ENCODE measurements around the gene ASCC1. TPM values are rescaled to one million over a fixed set of nuclear protein-coding genes. Genes with fewer than 3 reads are reported as not detected.
"Not testable (repeated sequence)": the region's sequence is repeated elsewhere in the genome, so short reads cannot be mapped to it uniquely, and the experiment has no call there.

ASCC1 gene
- total and polyA plus RNA-seq, 2 of the 4 experiments (the other 2 are of a cell fraction): 15.9 to 21.0 TPM

DNA sequence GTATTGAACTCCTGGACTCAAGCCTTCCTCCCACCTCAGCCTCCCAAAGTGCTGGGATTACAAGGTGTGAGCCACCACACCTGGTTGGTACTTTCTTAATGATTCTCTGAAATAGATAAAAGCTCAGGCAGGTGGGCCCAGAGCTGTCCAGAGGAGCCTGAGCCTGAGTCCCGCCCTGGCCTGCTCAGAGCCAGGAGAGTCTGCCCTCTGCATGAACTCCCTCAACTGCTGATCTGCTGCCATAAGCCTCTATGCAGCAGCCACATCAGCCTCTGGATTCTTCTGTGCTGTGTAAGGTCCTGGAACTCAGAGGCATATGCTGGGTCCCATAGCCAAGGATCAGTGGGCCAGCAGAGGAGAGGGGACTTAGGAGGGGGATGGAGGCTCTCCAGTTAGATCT lies 34.6 kb upstream of the ASCC1 start:
- Histone ChIP-seq H4K20me1 (ENCODE audit: insufficient read depth, low read length) (no peaks in the 10 kb centered on the region), H3K27me3 (ENCODE audit: control insufficient read depth, insufficient read depth, low read length) (no peaks in the 10 kb centered on the region), H2BK5ac (ENCODE audit: low read depth, low read length, poor library complexity, severe bottlenecking) (no peak overlapping the region), H2BK20ac (ENCODE audit: low read depth, low read length) (peak overlapping the region; percentile 5; the same call in 1 of the 2 replicates), H4K91ac (ENCODE audit: insufficient read depth, low read depth, low read length) (no peak overlapping the region), H3K36me3 (ENCODE audit: control insufficient read depth, insufficient read depth, low read length) (no peaks in the 10 kb centered on the region), H4K5ac (ENCODE audit: low read depth, low read length) (no peak overlapping the region), H3K18ac (ENCODE audit: low read depth, low read length) (no peak overlapping the region), H2BK15ac (ENCODE audit: low read depth, low read length) (no peak overlapping the region), H3K4me1 (ENCODE audit: control insufficient read depth, insufficient read depth, low read length) (peaks cover 15% of the 10 kb centered on the region), H3K4me3 (ENCODE audit: insufficient read depth, low read depth, low read length) (no peak overlapping the region), H3K14ac (replicated peaks; ENCODE audit: low read depth, low read length) (0 out of 2 replicates have a peak overlapping the region, but pooled peaks have one; percentile 45), H2AK5ac (ENCODE audit: low read depth, low read length) (no peak overlapping the region), H3K23ac (ENCODE audit: low read depth, low read length) (no peak overlapping the region), H3K79me1 (ENCODE audit: low read depth in 1 of 2, low read length in 2 of 2) (no peaks in the 10 kb centered on the region; a peak in 1 of 4 replicates), H3K9me1 (ENCODE audit: insufficient read depth, low read length) (peaks cover 4% of the 10 kb centered on the region), H2BK120ac (ENCODE audit: low read depth, low read length) (no peak overlapping the region), H3K56ac (ENCODE audit: extremely low read depth, insufficient read depth, low read length) (no peak overlapping the region), H2AK9ac (replicated peaks; ENCODE audit: low read depth, low read length, poor library complexity) (no peak overlapping the region), H3K4ac (ENCODE audit: low read depth, low read length) (0 out of 2 replicates have a peak overlapping the region, but pooled peaks have one; percentile 35), H3K9me3 (ENCODE audit: control insufficient read depth, insufficient read depth, low read length) (no peaks in the 10 kb centered on the region), H2AFZ (replicated peaks; ENCODE audit: low read length, poor library complexity) (no peak overlapping the region), H3K27ac (ENCODE audit: insufficient read depth, low read length) (no peak overlapping the region), H4K8ac (ENCODE audit: low read depth in 2 of 2, low read length in 2 of 2) (no peak overlapping the region), H3K4me2 (ENCODE audit: low read depth, low read length) (no peak overlapping the region), H3K9ac (ENCODE audit: low read depth, low read length) (no peak overlapping the region)
- BruUV-seq (replicated peaks): no TSS peak
- POLR2A ChIA-PET (ENCODE audit: unreplicated experiment): no interaction called here
- dilution Hi-C loops (cut with HindIII; ENCODE audit: low sequenced_read_pairs, unreplicated experiment): no loop called here
- ATAC-seq (ENCODE audit: low read depth) (peak; percentile 76), DNase-seq (peak; percentile 82)
- CTCF ChIA-PET: no interaction called here
- in situ Hi-C loops (cut with MboI; ENCODE audit: low sequenced_read_pairs): no loop called here
- TF ChIP-seq SMC3 (IDR thresholded peaks at IDR 0.05; ENCODE audit: low read depth, low read length) (no peak), RFX5 (IDR thresholded peaks at IDR 0.05; ENCODE audit: low read depth, low read length) (no peak)
- intact Hi-C loops (cut with micrococcal nuclease): no loop called here
- WGBS, 2 experiments (ENCODE audit: extremely low coverage in 2 of 2, insufficient read length in 1 of 2): no CpG with 5 or more reads among the region's 1 CpG

DNA sequence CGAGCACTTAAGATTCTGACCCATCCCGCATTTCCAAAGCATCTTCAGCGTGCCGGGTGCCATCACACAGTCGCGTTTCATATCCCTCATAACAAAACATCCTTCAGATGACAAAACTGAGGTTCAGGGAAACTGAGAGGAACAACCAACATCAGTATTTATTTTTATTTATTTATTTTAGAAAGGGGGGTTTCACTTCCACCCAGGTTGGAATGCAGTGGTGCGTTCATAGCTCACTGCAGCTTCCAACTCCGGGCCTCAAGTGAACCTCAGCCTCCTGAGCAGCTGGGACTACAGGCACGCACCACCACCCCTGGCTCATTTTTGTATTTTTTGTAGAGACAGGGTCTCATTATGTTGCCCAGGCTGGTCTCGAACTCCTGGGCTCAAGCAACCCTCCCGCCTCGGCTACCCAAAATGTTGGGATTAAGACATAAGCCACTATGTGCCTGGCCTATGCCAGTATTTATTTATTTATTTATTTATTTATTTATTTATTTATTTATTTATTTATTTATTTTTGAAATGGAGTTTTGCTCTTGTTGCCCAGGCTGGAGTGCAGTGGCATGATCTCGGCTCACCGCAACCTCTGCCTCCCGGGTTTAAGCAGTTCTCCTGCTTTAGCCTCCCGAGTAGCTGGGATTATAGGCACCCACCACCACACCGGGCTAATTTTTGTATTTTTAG lies 33.2 kb upstream of the ASCC1 start:
- H3K18ac ChIP-seq (ENCODE audit: low read depth, low read length); H3K9me3 ChIP-seq (ENCODE audit: control insufficient read depth, insufficient read depth, low read length); H3K4me3 ChIP-seq (ENCODE audit: insufficient read depth, low read depth, low read length); POLR2A ChIA-PET (ENCODE audit: unreplicated experiment); dilution Hi-C loops (cut with HindIII; ENCODE audit: low sequenced_read_pairs, unreplicated experiment); H2AK9ac ChIP-seq (replicated peaks; ENCODE audit: low read depth, low read length, poor library complexity); BruUV-seq (replicated peaks); intact Hi-C loops (cut with micrococcal nuclease); H3K79me1 ChIP-seq (ENCODE audit: low read depth in 1 of 2, low read length in 2 of 2); H3K23ac ChIP-seq (ENCODE audit: low read depth, low read length); H3K27me3 ChIP-seq (ENCODE audit: control insufficient read depth, insufficient read depth, low read length); H4K8ac ChIP-seq (ENCODE audit: low read depth in 2 of 2, low read length in 2 of 2); ATAC-seq (ENCODE audit: low read depth); H4K5ac ChIP-seq (ENCODE audit: low read depth, low read length); H2BK5ac ChIP-seq (ENCODE audit: low read depth, low read length, poor library complexity, severe bottlenecking); H3K4me2 ChIP-seq (ENCODE audit: low read depth, low read length); H4K20me1 ChIP-seq (ENCODE audit: insufficient read depth, low read length); H3K36me3 ChIP-seq (ENCODE audit: control insufficient read depth, insufficient read depth, low read length); H4K91ac ChIP-seq (ENCODE audit: insufficient read depth, low read depth, low read length); H2BK20ac ChIP-seq (ENCODE audit: low read depth, low read length); H2BK15ac ChIP-seq (ENCODE audit: low read depth, low read length); DNase-seq; H3K56ac ChIP-seq (ENCODE audit: extremely low read depth, insufficient read depth, low read length); H3K27ac ChIP-seq (ENCODE audit: insufficient read depth, low read length); H3K9ac ChIP-seq (ENCODE audit: low read depth, low read length); H3K14ac ChIP-seq (replicated peaks; ENCODE audit: low read depth, low read length); CTCF ChIA-PET: not testable (repeated sequence)
- H3K9me1 ChIP-seq (ENCODE audit: insufficient read depth, low read length): peaks cover 13% of the 10 kb centered on the region
- peaks cover 17% of the 10 kb centered on the region for H3K4me1 ChIP-seq (ENCODE audit: control insufficient read depth, insufficient read depth, low read length)
- peak overlapping the region; percentile 9; the same call in 1 of the 2 replicates for H3K4ac ChIP-seq (ENCODE audit: low read depth, low read length)
- 0 out of 2 replicates have a peak overlapping the region, but pooled peaks have one; percentile 9 for H2BK120ac ChIP-seq (ENCODE audit: low read depth, low read length)
- 100% methylated on average over 1 of the region's 17 CpGs; no CpG with 5 or more reads in 1 of the 2 experiments for WGBS, 2 experiments (ENCODE audit: extremely low coverage in 2 of 2, insufficient read length in 1 of 2)
- in situ Hi-C loops (cut with MboI; ENCODE audit: low sequenced_read_pairs): loop anchor here (10.0 kb wide), 1 partner anchor 85 kb away; no protein-coding TSS in a partner anchor
- H2AFZ ChIP-seq (replicated peaks; ENCODE audit: low read length, poor library complexity): peak overlapping the region; percentile 70
- H2AK5ac ChIP-seq (ENCODE audit: low read depth, low read length): 0 out of 2 replicates have a peak overlapping the region, but pooled peaks have one; percentile 23

Measured in IMR-90 (cell line).